Left lung (tissue), 10 donors: ENCODE measurements around the gene PSMG2. TPM values are rescaled to one million over a fixed set of nuclear protein-coding genes. Genes with fewer than 3 reads are reported as not detected.

Experiments used
- ATAC-seq: fragments of 200-7000 bp; cut with Tn5 transposase; one replicate; pipeline ENCODE4 v1.9.1; 2020; ENCODE audit warnings: moderate library complexity
- DNase-seq, 4 donors: peaks; one replicate each; pipeline ENCODE4 v3.0.0-alpha.2; 2013 to 2020
- H3K27ac ChIP-seq, 2 donors: fragments of 200-600 bp; sonication (generic) in 1 of 2; one replicate each; pipeline versions ENCODE4 v1.5.0 to v1.8.0; 2020 to 2021
- H3K27me3 ChIP-seq, 2 donors: fragments of 200-600 bp; sonication (generic) in 1 of 2; one replicate each; pipeline versions ENCODE4 v1.5.0 to v1.8.0; 2020 to 2021
- H3K36me3 ChIP-seq, 2 donors: fragments of 200-600 bp; sonication (generic) in 1 of 2; one replicate each; pipeline versions ENCODE4 v1.5.0 to v1.8.0; 2020 to 2021
- H3K4me1 ChIP-seq, 2 donors: fragments of 200-600 bp; one replicate each; pipeline ENCODE4 v1.8.0; 2021
- H3K4me3 ChIP-seq, 2 donors: fragments of 200-600 bp; sonication (generic) in 1 of 2; one replicate each; pipeline versions ENCODE4 v1.5.0 to v1.8.0; 2020 to 2021; ENCODE audit warnings: mild to moderate bottlenecking in 1 of 2
- H3K9me3 ChIP-seq, 2 donors: fragments of 200-600 bp; sonication (generic) in 1 of 2; one replicate each; pipeline versions ENCODE4 v1.5.0 to v1.8.0; 2020 to 2021
- CTCF ChIP-seq, 2 donors: fragments of 200-600 bp; sonication (generic) in 1 of 2; IDR thresholded peaks; one replicate each; pipeline versions ENCODE4 v1.5.0 to v1.8.0; 2021; ENCODE audit warnings: antibody characterized with exemption in 2 of 2
- intact Hi-C, 2 donors: fragments of 100-400 bp; cut with DNase I; formaldehyde crosslinking; loops; one replicate each; pipeline versions ENCODE4 v1.11.2 to v1.14.2; 2022
- polyA plus RNA-seq, 6 donors: library from polyadenylated mRNA; unstranded; fragments of 120-200 nt; gene quantifications; one replicate each; pipeline ENCODE4 v1.2.1, GENCODE V29; 2013; ENCODE audit not compliant: insufficient read length in 6 of 6
- total RNA-seq, 2 donors: library from RNA; stranded (reverse); fragmentation: NEBNext Ultra II Directional; extraction: Animal tissue kit (Norgen Biotek cat#: 25700); gene quantifications; one replicate each; pipeline ENCODE4 v1.2.1, GENCODE V29; 2021
- donor health status: DM: no; HTN: yes; CAD: no.
- donor health status: DM: no; HTN: no; CAD: no.

PSMG2 gene
- total and polyA plus RNA-seq, 8 donors: 63.0 to 78.2 (median 71.4) TPM

GRCh38 chr18:12765126-12765525, 62.3 kb downstream of the PSMG2 start:
- intact Hi-C loops: no loop called here

GRCh38 chr18:12765586-12765985, 62.7 kb downstream of the PSMG2 start:
- Histone ChIP-seq H3K27me3 (no peaks in the 10 kb centered on the region), H3K27ac (no peak overlapping the region), H3K4me3 (no peak overlapping the region), H3K4me1 (no peaks in the 10 kb centered on the region), H3K36me3 (no peaks in the 10 kb centered on the region), H3K9me3 (no peaks in the 10 kb centered on the region)
- intact Hi-C loops: no loop called here
- TF ChIP-seq CTCF (IDR thresholded peaks at IDR 0.05): no peak
- no peak for ATAC-seq
- no peak for DNase-seq

More at GRCh38 chr18:12765126-12765525, 62.3 kb downstream of the PSMG2 start:
- TF ChIP-seq CTCF (IDR thresholded peaks at IDR 0.05): no peak
- H3K9me3 ChIP-seq: no peaks in the 10 kb centered on the region
- no peaks in the 10 kb centered on the region for H3K4me1 ChIP-seq
- H3K4me3 ChIP-seq: no peak overlapping the region
- H3K27me3 ChIP-seq: no peaks in the 10 kb centered on the region
- no peak for DNase-seq
- no peak overlapping the region for H3K27ac ChIP-seq
- ATAC-seq: no peak
- H3K36me3 ChIP-seq: no peaks in the 10 kb centered on the region

GRCh38 chr18:12766986-12767433, 64.2 kb downstream of the PSMG2 start:
- no peak for ATAC-seq

GRCh38 chr18:12767580-12768155, 64.8 kb downstream of the PSMG2 start:
- H3K9me3 ChIP-seq: no peaks in the 10 kb centered on the region
- intact Hi-C loops: no loop called here
- no peak for ATAC-seq

More at GRCh38 chr18:12766986-12767433, 64.2 kb downstream of the PSMG2 start:
- Histone ChIP-seq H3K36me3 (no peaks in the 10 kb centered on the region), H3K4me1 (no peaks in the 10 kb centered on the region), H3K27ac (no peak overlapping the region), H3K9me3 (no peaks in the 10 kb centered on the region), H3K4me3 (no peak overlapping the region), H3K27me3 (no peaks in the 10 kb centered on the region)
- TF ChIP-seq CTCF (IDR thresholded peaks at IDR 0.05): no peak
- DNase-seq: no peak
- intact Hi-C loops: no loop called here

GRCh38 chr18:12768625-12769024, 65.8 kb downstream of the PSMG2 start:
- no peak for DNase-seq
- H3K9me3 ChIP-seq: no peaks in the 10 kb centered on the region
- H3K36me3 ChIP-seq: no peaks in the 10 kb centered on the region
- no peak overlapping the region for H3K4me3 ChIP-seq
- no peak for ATAC-seq
- H3K27me3 ChIP-seq: no peaks in the 10 kb centered on the region
- no peaks in the 10 kb centered on the region for H3K4me1 ChIP-seq
- TF ChIP-seq CTCF (IDR thresholded peaks at IDR 0.05): no peak
- intact Hi-C loops: no loop called here
- no peak overlapping the region for H3K27ac ChIP-seq

More at GRCh38 chr18:12767580-12768155, 64.8 kb downstream of the PSMG2 start:
- H3K27me3 ChIP-seq: no peaks in the 10 kb centered on the region
- DNase-seq: no peak
- H3K36me3 ChIP-seq: no peaks in the 10 kb centered on the region
- no peak overlapping the region for H3K4me3 ChIP-seq
- no peaks in the 10 kb centered on the region for H3K4me1 ChIP-seq
- no peak overlapping the region for H3K27ac ChIP-seq
- TF ChIP-seq CTCF (IDR thresholded peaks at IDR 0.05): no peak
